ENCODE measurements around the gene RFT1. TPM values are rescaled to one million over a fixed set of nuclear protein-coding genes. Genes with fewer than 3 reads are reported as not detected.

RFT1 gene
- total RNA-seq, 5 donors from 2014 or later (not counting 1 experiment from before 2014, with no cell fraction given): 14.4 to 27.8 (median 26.6) TPM

GRCh38 chr3:53089511-53089910 lies 40.7 kb downstream of the RFT1 start:
- no peak overlapping the region for H3K27ac ChIP-seq (ENCODE audit: low read length)
- ChIA-PET CTCF (interaction anchor here (0.5 to 1.4 kb wide), 2 partner anchors 15 to 184 kb away, joined by 3 read pairs; no protein-coding TSS in a partner anchor), POLR2A (no interaction called here)
- WGBS (ENCODE audit: insufficient coverage): 89% methylated on average over 3 of the region's 6 CpGs
- no peaks in the 10 kb centered on the region for H3K27me3 ChIP-seq (replicated peaks in 1 of 2; ENCODE audit: control insufficient read depth in 2 of 2, extremely low read depth in 1 of 2, insufficient read depth in 2 of 2, low read length in 1 of 2)
- peaks cover 35% of the 10 kb centered on the region for H3K36me3 Mint-ChIP-seq
- no peak overlapping the region for H3K4me3 ChIP-seq (ENCODE audit: control insufficient read depth in 1 of 2, extremely low read depth in 1 of 2, low read length in 1 of 2)
- no peak for DNase-seq
- H3K4me1 ChIP-seq (ENCODE audit: control insufficient read depth in 1 of 2, extremely low read depth in 1 of 2, insufficient read depth in 2 of 2, low read length in 2 of 2): no peaks in the 10 kb centered on the region
- H3K27me3 Mint-ChIP-seq: no peaks in the 10 kb centered on the region
- no peaks in the 10 kb centered on the region for H3K4me1 Mint-ChIP-seq
- ATAC-seq (replicated peaks in 1 of 4): no peak
- H3K27ac Mint-ChIP-seq: no peak overlapping the region
- H3K4me3 Mint-ChIP-seq: no peak overlapping the region
- H3K9me3 ChIP-seq: no peaks in the 10 kb centered on the region
- no peaks in the 10 kb centered on the region for H3K9me3 Mint-ChIP-seq
- H3K36me3 ChIP-seq (ENCODE audit: control insufficient read depth in 2 of 2, extremely low read depth in 1 of 2, insufficient read depth in 1 of 2, low read length in 1 of 2): peaks cover 12 to 40% of the 10 kb centered on the region in 2 donors

- no peak overlapping the region for H3K4me3 ChIP-seq (ENCODE audit: control insufficient read depth in 1 of 2, extremely low read depth in 1 of 2, low read length in 1 of 2)
- Mint-ChIP-seq H3K27me3 (no peaks in the 10 kb centered on the region), H3K36me3 (peaks cover 8% of the 10 kb centered on the region), H3K27ac (no peak overlapping the region), H3K4me3 (no peak overlapping the region), H3K9me3 (no peaks in the 10 kb centered on the region), H3K4me1 (no peaks in the 10 kb centered on the region)
- no peak overlapping the region for H3K27ac ChIP-seq (ENCODE audit: low read length)
- H3K4me1 ChIP-seq (ENCODE audit: control insufficient read depth in 1 of 2, extremely low read depth in 1 of 2, insufficient read depth in 2 of 2, low read length in 2 of 2): no peaks in the 10 kb centered on the region
- POLR2A ChIA-PET: no interaction called here
- 100% methylated on average over 1 of the region's 10 CpGs for WGBS (ENCODE audit: insufficient coverage)
- no peak for ATAC-seq (replicated peaks in 1 of 4)
- no peak for DNase-seq
- CTCF ChIA-PET: no interaction called here
- H3K27me3 ChIP-seq (replicated peaks in 1 of 2; ENCODE audit: control insufficient read depth in 2 of 2, extremely low read depth in 1 of 2, insufficient read depth in 2 of 2, low read length in 1 of 2): no peaks in the 10 kb centered on the region
- peaks cover 2 to 15% of the 10 kb centered on the region in 2 donors for H3K36me3 ChIP-seq (ENCODE audit: control insufficient read depth in 2 of 2, extremely low read depth in 1 of 2, insufficient read depth in 1 of 2, low read length in 1 of 2)
- H3K9me3 ChIP-seq: no peaks in the 10 kb centered on the region
Measured at GRCh38 chr3:53085476-53085875, 44.8 kb downstream of the RFT1 start.

- CTCF ChIA-PET: no interaction called here
Measured at GRCh38 chr3:53084310-53085001, 45.8 kb downstream of the RFT1 start.

GRCh38 chr3:53083949-53084309 lies 46.3 kb downstream of the RFT1 start:
- H3K4me1 ChIP-seq (ENCODE audit: control insufficient read depth in 1 of 2, extremely low read depth in 1 of 2, insufficient read depth in 2 of 2, low read length in 2 of 2): no peaks in the 10 kb centered on the region
- Mint-ChIP-seq H3K36me3 (peaks cover 4% of the 10 kb centered on the region), H3K9me3 (no peaks in the 10 kb centered on the region), H3K4me3 (no peak overlapping the region), H3K27ac (peak overlapping the region in 1 of 2 donors; percentile 37), H3K27me3 (no peaks in the 10 kb centered on the region), H3K4me1 (no peaks in the 10 kb centered on the region)
- H3K27ac ChIP-seq (ENCODE audit: low read length): no peak overlapping the region
- no peak for ATAC-seq (replicated peaks in 1 of 4)
- H3K36me3 ChIP-seq (ENCODE audit: control insufficient read depth in 2 of 2, extremely low read depth in 1 of 2, insufficient read depth in 1 of 2, low read length in 1 of 2): peaks cover 0 to 2% of the 10 kb centered on the region in 2 donors
- no peak for DNase-seq
- ChIA-PET CTCF (no interaction called here), POLR2A (interaction anchor here in 1 of 2 donors (0.5 kb wide), 1 partner anchor 241 kb away, joined by 6 read pairs; no protein-coding TSS in a partner anchor)
- H3K27me3 ChIP-seq (replicated peaks in 1 of 2; ENCODE audit: control insufficient read depth in 2 of 2, extremely low read depth in 1 of 2, insufficient read depth in 2 of 2, low read length in 1 of 2): no peaks in the 10 kb centered on the region
- H3K9me3 ChIP-seq: no peaks in the 10 kb centered on the region
- no peak overlapping the region for H3K4me3 ChIP-seq (ENCODE audit: control insufficient read depth in 1 of 2, extremely low read depth in 1 of 2, low read length in 1 of 2)
- no CpG with 5 or more reads among the region's 3 CpGs for WGBS (ENCODE audit: insufficient coverage)

More at GRCh38 chr3:53084310-53085001, 45.8 kb downstream of the RFT1 start:
- H3K9me3 Mint-ChIP-seq: no peaks in the 10 kb centered on the region
- Histone ChIP-seq H3K4me1 (ENCODE audit: control insufficient read depth in 1 of 2, extremely low read depth in 1 of 2, insufficient read depth in 2 of 2, low read length in 2 of 2) (no peaks in the 10 kb centered on the region), H3K27me3 (replicated peaks in 1 of 2; ENCODE audit: control insufficient read depth in 2 of 2, extremely low read depth in 1 of 2, insufficient read depth in 2 of 2, low read length in 1 of 2) (no peaks in the 10 kb centered on the region), H3K9me3 (no peaks in the 10 kb centered on the region), H3K36me3 (ENCODE audit: control insufficient read depth in 2 of 2, extremely low read depth in 1 of 2, insufficient read depth in 1 of 2, low read length in 1 of 2) (peaks cover 2 to 5% of the 10 kb centered on the region in 2 donors), H3K4me3 (ENCODE audit: control insufficient read depth in 1 of 2, extremely low read depth in 1 of 2, low read length in 1 of 2) (no peak overlapping the region), H3K27ac (ENCODE audit: low read length) (no peak overlapping the region)
- POLR2A ChIA-PET: no interaction called here
- H3K36me3 Mint-ChIP-seq: peaks cover 6% of the 10 kb centered on the region
- no peak overlapping the region for H3K27ac Mint-ChIP-seq
- ATAC-seq (replicated peaks in 1 of 4) (no peak), DNase-seq (no peak)
- no peaks in the 10 kb centered on the region for H3K27me3 Mint-ChIP-seq
- no peak overlapping the region for H3K4me3 Mint-ChIP-seq
- no peaks in the 10 kb centered on the region for H3K4me1 Mint-ChIP-seq
- WGBS (ENCODE audit: insufficient coverage): 84% methylated on average over 6 of the region's 12 CpGs

- Mint-ChIP-seq H3K36me3 (peaks cover 4% of the 10 kb centered on the region), H3K27ac (no peak overlapping the region), H3K4me3 (no peak overlapping the region), H3K4me1 (no peaks in the 10 kb centered on the region), H3K27me3 (no peaks in the 10 kb centered on the region), H3K9me3 (no peaks in the 10 kb centered on the region)
- Histone ChIP-seq H3K27ac (ENCODE audit: low read length) (no peak overlapping the region), H3K27me3 (replicated peaks in 1 of 2; ENCODE audit: control insufficient read depth in 2 of 2, extremely low read depth in 1 of 2, insufficient read depth in 2 of 2, low read length in 1 of 2) (no peaks in the 10 kb centered on the region), H3K36me3 (ENCODE audit: control insufficient read depth in 2 of 2, extremely low read depth in 1 of 2, insufficient read depth in 1 of 2, low read length in 1 of 2) (peaks cover 0 to 2% of the 10 kb centered on the region in 2 donors), H3K9me3 (no peaks in the 10 kb centered on the region), H3K4me3 (ENCODE audit: control insufficient read depth in 1 of 2, extremely low read depth in 1 of 2, low read length in 1 of 2) (no peak overlapping the region), H3K4me1 (ENCODE audit: control insufficient read depth in 1 of 2, extremely low read depth in 1 of 2, insufficient read depth in 2 of 2, low read length in 2 of 2) (no peaks in the 10 kb centered on the region)
- DNase-seq (no peak), ATAC-seq (replicated peaks in 1 of 4) (no peak)
- ChIA-PET CTCF (no interaction called here), POLR2A (interaction anchor here in 1 of 2 donors (0.5 kb wide), 1 partner anchor 240 kb away, joined by 6 read pairs; no protein-coding TSS in a partner anchor)
- 86% methylated on average over 5 of the region's 8 CpGs for WGBS (ENCODE audit: insufficient coverage)
Measured at GRCh38 chr3:53083521-53083920, 46.7 kb downstream of the RFT1 start.

- H3K27me3 ChIP-seq (replicated peaks in 1 of 2; ENCODE audit: control insufficient read depth in 2 of 2, extremely low read depth in 1 of 2, insufficient read depth in 2 of 2, low read length in 1 of 2): no peaks in the 10 kb centered on the region
- no peak overlapping the region for H3K4me3 Mint-ChIP-seq
- no peak overlapping the region for H3K27ac ChIP-seq (ENCODE audit: low read length)
- H3K9me3 Mint-ChIP-seq: no peaks in the 10 kb centered on the region
- CTCF ChIA-PET: no interaction called here
- no peaks in the 10 kb centered on the region for H3K27me3 Mint-ChIP-seq
- H3K27ac Mint-ChIP-seq: no peak overlapping the region
- ATAC-seq (replicated peaks in 1 of 4) (no peak), DNase-seq (no peak)
- no peaks in the 10 kb centered on the region for H3K9me3 ChIP-seq
- peaks cover 4% of the 10 kb centered on the region for H3K36me3 Mint-ChIP-seq
- no peaks in the 10 kb centered on the region for H3K4me1 Mint-ChIP-seq
- H3K4me1 ChIP-seq (ENCODE audit: control insufficient read depth in 1 of 2, extremely low read depth in 1 of 2, insufficient read depth in 2 of 2, low read length in 2 of 2): no peaks in the 10 kb centered on the region
- WGBS (ENCODE audit: insufficient coverage): 78% methylated on average over 4 of the region's 8 CpGs
- POLR2A ChIA-PET: no interaction called here
- H3K4me3 ChIP-seq (ENCODE audit: control insufficient read depth in 1 of 2, extremely low read depth in 1 of 2, low read length in 1 of 2): no peak overlapping the region
- peaks cover 0 to 6% of the 10 kb centered on the region in 2 donors for H3K36me3 ChIP-seq (ENCODE audit: control insufficient read depth in 2 of 2, extremely low read depth in 1 of 2, insufficient read depth in 1 of 2, low read length in 1 of 2)
Measured at GRCh38 chr3:53082736-53083135, 47.5 kb downstream of the RFT1 start.

All from T-cell (primary cell).